GM18519 (cell line): ENCODE data around the gene C2orf92.
"Not testable (repeated sequence)": the region's sequence is repeated elsewhere in the genome, so short reads cannot be mapped to it uniquely, and the experiment has no call there.

Experiments used
- ATAC-seq: cut with Tn5 transposase; IDR thresholded peaks from one replicate; pipeline ENCODE4 v1.9.1; 2021; ENCODE audit warnings: mild to moderate bottlenecking, moderate library complexity; ENCODE audit not compliant: unreplicated experiment, low FRiP score

The C2orf92 gene

DNA sequence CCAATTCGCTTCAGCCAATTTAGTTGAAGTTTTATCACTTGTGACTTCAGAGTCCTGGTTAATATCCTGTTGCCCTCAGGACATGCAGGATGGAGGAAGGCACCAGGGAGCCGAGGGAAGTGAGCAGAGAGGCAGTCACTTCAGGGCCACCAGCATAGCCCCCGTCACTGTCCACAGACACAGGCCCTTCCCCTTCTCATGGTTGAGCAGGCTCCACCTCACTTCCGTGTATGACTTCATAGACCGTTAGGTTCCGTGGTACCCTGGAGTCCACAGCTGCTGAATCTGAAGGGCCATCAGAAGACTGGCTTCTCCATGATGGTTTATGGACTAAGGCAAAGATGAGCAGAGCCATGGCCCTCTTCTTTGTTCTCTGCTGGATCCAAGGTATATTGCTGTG is at the start of gene C2orf92:
C2orf92 (plus strand) TSS at position 266 of the 400 bp plus-strand sequence; CDS start at position 342, 76 bp downstream.
- ATAC-seq: no peak

DNA sequence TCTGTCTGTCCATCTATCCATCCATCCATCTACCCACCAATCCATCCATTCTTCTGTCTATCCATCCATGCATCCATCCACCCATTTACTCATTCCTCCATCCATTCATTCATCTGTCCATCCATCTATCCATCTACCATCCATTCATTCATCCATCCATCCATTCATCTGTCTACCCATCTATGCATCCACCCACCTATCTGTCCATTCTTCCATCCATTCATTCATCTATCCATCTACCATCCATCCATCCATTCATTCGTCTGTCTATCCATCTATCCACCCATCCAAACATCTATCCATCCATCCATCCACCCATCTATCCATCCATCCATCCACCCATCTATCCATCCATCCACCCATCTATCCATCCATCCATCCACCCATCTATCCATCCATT is 49.0 kb upstream of the C2orf92 start:
- ATAC-seq: not testable (repeated sequence)

DNA sequence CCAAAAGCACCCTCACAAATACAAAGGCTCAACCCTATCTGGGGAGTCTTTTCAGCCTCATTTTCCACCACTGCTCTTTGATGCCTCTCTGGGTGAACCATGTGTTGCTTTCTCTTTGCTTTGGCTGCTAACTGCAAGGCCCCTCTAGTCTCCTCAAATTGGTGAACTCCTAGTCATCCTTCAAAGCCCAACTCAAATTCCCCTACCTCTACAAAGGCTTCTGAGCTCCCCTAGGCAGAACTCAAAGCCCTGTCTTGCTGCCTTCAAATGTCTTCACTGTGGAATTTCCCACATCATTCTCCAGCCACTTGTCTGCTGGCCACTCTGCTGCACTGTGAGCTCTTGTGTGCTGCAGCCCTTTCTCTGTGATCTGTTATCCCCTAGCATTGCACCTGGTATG is 46.5 kb upstream of the C2orf92 start:
- ATAC-seq: not testable (repeated sequence)

DNA sequence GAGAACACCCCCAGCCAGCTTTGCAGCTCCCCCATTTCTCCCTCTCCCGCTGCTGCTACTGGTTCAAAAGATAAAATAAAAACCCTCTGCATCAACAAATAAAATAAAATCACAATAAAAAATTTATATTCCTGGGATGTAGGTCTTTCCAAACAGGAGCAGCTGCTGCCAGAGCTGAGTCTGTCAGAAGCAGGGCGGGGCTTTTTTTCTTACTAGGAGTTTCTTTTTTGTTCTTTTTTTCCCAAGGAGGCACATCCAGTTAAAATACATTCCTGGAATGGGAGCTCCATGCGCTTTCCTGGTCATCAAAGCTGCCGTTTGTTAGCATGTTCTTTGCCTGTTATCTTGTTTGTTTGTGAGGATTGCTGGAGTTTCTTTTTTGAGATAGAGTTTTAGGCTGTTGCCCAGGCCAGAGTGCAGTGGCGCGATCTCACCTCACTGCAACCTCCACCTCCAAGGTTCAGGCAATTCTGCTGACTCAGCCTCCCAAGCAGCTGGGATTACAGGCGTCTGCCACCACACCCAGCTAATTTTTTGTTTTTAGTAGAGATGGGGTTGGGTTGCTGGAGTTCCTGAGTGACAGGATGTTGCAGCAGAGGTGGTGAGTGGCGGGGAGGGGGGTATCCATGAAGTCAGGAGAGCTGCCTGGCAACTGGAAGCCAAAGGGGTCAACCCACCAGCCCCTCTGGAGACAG is 44.0 kb upstream of the C2orf92 start:
- ATAC-seq: not testable (repeated sequence)

DNA sequence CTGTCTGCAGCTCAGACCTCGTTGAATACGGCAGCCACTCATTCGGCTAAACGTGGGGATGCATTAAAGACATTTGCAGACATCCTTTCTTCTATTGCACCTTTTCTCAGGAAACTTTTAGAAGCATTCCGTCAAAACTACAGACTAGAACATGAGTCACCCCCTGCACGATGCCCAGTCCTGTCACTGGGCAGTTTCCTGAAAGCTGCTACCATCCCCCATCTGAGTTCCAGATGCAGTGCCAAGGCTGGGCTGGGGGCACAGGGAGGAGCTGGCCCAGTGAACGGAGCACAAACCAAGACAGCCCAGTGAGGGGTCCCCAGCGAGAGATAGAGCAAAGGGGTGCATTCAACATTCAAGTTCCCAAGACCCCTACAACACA is 43.5 kb upstream of the C2orf92 start:
- ATAC-seq: not testable (repeated sequence)

DNA sequence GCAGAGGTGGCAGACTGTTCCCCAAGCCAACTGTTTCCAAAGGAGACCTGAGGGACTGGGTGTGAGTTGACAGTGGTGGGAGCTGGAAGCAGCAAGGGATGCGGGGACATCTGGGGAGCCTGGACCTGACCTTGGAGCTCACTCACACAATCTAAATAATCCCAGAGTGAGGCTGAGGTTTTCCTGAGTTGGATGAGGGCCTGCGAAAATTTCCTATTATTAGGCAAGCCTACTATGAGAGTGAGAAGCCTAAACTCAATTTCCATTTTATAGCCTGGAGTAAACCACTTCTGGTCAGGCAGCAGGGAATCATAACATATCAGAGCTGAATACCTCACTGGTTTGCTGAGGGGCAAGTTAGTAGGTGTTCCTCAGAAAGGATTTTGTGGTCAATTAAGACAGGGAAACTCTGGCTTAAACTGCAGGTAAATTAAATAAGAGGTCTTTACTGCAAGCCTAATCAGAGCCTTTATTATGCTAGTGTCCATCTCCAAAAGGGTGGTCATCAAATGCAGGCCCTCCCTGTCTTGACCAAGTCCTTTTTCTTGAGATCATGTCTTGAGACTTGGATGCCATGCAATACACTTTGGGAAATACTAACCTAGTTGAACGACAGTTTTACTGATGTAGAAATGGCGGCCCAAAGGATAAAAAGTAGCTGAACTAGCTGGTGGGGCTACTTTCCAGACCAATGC is 25.3 kb upstream of the C2orf92 start:
- ATAC-seq: no peak

DNA sequence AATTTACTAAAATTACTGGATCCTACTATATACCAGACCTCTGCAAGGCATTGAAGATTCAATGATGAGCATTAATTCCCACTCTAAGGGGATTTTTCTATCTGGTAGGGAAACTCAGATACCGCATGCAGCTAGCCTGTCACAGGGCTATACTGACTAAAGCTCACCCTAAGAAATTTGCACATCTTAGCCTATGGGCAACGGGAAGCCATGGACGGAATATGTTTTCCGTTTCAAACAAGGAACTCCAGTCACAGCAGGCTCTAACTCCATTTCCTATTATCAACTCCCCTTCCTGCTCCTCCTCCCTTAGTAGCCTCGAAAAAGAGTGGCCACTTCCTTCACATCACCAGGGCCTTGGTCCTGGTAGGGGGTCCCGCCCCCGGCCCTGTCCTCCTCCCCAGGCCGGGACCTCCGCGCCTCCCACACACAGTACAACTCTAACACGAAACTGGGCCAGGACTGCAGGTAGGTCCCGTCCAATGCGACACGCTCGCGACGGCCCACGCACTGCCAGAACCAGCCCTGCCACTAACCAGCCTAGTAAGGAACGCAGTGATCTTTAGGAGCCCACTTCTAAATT is 24.3 kb upstream of the C2orf92 start:
- ATAC-seq: peak; percentile 15

DNA sequence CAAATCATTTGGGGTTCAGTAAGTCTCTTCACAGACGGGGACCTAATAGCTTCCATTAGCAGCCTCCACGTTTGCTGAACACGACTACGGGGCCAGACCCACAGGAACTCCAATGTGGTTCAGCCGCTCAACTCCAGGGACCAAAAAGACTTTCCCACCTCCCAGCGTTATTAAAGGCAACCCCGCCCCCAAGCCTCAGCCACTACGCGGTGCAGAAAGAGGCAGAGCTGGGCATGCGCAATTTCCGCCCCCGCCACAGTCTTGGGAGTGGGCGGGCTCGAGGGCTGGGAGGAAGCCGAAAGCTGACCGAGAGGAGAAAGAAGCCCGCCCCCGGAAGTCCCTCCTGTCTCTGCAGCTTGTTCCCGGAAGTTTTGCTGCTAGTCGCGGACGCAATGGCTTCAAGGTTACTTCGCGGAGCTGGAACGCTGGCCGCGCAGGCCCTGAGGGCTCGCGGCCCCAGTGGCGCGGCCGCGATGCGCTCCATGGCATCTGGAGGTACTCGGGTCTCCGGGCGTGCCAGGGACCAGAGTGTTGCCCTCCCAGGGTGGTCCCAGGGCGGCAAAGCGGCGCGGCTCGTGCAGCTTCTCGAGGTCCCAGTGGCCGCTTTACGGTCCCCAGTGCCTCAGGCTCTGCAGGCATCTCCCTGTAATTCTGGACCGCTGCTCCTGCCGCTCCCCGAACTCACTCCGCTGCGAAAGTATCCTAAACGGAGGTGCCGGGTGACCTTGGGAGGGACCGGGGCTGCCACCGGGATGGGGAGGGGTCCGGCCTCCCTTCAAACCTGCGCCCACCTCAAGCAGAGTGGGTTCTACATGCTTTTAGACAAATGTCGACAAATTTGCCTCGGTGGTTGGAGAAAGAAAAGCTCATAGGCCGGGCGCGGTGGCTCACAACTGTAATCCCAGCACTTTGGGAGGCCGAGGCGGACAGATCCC is 23.6 kb upstream of the C2orf92 start, which contains the start of gene COX5B:
COX5B (plus strand) TSS at position 368 of the 935 bp plus-strand sequence; CDS start at position 393, 25 bp downstream.
- ATAC-seq: peak; percentile 71

DNA sequence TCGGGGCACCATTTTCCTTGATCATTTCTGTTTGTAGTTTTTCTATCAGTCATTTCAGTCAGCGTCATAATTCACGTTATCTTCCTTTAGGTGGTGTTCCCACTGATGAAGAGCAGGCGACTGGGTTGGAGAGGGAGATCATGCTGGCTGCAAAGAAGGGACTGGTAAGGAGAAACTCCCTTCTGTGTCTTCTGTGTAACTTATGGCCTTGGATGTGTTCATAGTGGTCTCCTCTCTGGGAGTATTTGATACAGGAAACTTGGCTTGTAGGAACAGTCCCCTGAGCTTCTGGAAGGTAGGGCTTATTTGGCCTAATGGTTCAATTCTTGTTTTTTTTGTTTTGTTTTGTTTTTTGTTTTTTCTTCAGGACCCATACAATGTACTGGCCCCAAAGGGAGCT is 22.5 kb upstream of the C2orf92 start:
- no peak for ATAC-seq

DNA sequence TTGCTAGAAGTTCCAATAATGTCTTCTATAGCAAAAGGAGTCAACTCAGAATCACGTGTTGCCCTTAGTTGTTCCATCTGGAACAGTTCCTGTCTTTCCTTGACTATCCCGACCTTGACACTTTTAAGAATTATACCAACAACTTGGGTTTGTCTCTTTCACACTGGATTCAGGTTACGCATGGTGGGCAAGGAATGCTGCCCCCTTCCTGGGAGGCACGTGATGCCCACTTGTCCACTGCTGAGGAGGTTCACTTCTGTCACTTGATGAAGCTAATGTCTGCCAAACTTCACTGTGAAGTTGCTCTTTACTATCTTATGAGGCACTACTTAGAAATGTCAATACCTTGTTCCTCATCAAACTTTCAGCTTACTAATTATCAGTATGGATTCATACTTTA is 18.4 kb upstream of the C2orf92 start:
- ATAC-seq: no peak

DNA sequence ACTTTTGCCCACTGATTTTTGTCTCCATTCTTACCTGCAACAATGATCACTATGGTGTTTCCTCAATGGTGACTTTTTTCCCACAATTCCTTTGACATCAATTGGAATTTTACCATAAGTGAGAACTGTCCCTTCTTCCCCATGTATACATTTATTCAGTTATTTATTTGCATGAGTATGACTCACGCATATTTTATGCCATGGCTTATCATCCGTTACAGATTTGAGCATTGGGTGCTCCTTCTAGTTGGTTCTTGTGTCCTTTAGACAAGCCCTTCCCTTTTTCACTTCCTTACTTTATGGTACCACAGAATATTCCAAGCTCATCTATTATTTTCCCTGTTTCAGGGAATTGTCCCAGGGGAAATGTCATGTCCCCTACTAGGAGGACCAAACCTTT is 16.0 kb upstream of the C2orf92 start:
- no peak for ATAC-seq

DNA sequence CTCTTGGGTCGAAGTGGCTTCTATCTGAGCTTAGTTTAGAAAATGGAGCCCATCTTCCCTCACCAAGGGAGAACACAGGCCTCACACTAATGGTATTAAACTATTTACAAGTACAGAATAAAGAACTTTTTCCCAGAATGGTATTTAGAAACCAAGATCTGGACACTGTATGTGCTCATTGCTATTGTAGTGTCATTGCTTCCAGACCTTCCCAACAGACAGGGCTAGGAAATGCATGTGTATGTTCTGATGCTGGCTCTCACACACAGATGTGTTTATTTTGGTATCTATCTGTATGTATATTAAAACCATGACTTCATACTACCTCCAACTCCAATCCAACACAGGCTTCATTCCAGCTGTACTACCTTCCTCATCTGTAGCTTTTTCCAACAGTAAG is 15.6 kb upstream of the C2orf92 start:
- ATAC-seq: no peak

DNA sequence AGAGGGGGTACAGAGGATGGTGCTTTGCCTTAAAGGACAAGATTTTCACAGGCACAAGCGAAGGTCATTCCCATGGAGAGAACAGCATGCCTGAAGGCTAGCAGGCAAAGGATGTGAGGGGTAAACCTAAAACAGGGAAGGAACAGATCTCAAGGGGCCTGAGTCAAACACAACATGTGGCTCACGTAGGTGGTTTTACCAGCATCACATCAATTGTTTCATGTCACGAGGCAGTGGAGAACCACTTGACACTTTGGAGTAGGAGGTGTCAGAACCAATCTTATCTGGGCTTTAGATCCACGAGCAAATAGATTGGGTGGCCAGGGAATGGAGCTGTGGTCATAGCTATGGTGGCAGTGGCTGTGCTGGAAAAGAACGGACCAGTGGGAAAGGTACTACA is 15.2 kb upstream of the C2orf92 start:
- ATAC-seq: no peak

DNA sequence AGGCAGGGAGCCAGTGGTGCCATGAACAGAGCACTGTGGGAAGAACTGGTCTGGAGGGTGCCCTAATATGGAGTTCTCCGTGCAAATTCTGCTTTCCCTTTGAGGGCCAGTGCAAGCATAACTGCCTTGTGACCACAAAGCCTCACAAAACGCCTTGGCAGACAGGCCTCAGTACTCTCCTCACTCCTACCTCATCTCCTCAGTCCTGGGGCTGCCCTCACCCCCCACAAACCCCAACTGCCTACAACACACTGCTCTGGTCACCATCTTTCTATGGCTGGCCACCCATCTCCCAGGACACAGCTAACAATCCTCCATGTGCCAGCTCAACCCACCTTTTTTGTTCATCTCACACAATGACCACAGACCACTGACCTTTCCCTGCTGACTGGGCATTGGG is 14.7 kb upstream of the C2orf92 start:
- ATAC-seq: no peak

DNA sequence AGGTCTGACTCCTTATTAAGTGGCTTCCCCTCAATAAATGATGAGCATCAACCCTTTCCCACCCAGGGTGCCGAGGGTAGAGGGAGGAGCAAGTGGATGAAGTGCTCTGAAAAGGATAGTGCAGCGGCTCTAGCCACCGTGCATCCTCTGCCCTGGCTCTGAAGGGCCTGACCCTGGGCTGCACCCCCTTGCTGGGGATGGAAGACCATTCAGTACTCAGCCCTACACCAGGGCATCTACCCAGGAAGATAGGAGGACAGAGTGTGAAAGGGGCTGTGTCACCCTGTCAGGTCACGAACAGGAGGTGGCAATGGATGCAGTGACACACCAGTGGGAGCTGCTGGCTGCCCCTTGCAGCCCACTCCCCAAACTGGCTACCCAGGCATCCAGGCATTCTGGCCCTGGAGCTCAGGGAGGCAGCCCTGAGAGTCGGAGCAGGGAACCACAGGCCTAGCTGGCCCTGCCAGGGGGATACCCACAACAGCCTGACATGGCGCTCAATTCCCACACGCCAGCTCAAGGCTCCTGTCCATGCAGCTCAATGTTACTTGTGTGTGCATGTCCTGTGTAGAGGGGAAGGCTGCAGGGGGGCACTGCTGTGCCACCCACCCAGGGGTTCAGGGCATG is 13.3 kb upstream of the C2orf92 start:
- ATAC-seq: no peak

DNA sequence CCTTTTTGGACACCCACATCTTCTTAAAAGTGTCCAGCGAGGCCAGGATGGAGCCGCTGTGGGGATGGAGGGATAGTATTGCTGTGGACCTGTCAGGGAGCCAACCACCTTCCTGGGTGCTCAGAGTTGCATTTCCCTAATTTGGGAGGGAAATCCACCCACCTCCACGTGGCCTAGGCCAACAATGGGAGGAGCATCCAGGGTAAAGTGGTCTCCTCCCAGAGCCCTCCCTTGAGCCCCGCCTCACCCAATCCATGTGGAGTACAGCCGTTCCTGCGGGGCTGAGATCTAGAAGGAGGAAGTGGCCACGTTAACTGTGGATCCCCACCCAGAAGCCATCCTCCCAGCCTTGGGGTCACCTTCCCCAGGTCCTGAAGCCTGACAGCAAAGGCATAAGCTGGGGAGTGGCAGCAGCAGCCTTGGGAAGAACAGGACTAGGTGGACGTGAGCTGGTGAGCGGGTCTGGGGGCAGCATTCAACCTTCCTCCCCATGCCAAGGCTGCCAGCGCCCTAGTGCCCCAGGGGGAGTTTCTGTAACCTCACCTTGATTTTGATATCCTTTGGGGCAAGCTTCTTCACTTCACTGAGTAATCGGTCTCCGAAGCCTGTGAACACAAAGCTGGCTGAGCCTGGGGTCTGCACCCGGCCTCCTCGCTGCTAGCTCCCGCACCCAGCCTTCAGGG is 12.5 kb upstream of the C2orf92 start:
- no peak for ATAC-seq

DNA sequence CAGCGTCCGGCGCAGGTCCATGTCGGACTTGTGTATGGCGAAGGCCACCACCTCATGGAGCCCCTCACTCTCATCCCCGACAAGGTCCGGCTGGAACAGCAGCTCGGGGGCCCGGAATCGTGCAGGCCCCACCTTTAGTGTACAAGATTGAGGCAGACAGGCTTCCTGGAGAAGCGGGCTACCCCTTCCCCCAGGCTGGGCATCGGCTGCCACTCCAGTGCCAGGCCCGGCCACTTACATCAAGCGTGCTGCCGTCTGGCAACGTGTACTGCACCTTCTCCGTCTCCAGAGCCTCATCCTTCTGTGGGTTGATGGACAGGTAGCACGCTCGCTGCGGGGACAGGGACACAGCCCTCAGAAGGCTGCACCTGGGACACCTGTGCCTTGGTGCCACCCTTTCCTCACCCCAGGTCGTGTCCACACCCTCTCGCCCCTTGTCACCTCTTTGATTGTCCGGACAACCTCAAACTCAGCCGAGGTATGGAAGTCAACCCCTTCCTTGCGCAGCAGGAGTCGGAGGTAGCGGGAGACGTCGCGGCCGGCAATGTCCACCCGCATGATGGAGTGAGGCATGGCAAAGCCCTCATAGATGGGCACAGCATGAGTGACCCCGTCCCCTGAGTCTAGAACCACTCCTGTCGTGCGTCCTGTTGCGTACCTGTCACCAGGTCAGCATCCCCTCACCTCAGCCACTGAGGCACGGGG is 11.4 kb upstream of the C2orf92 start:
- ATAC-seq: no peak

DNA sequence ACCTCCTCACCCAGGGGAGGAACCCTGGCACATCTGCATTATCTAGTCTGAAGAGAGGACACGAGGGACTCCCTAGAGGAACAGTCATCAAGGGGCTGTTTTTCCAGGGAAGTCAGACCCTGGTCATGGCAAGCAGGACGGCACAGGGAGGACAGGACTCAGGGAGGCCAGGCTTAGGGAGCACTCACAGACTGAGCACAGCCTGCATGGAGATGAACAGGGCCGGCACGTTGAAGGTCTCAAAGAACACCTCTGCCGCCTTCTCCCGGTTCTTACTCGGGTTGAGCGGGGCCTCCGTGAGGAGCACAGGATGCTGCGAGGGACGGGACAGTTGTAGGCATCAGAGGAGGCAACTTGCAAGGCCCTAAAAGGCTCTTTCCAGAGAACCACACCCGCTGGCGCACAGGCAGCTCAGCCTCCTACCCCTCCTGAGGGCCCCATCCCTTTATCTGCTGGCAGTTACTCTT is 10.8 kb upstream of the C2orf92 start:
- no peak for ATAC-seq
